Smooth muscle cell (in vitro differentiated cells): ENCODE measurements around the gene MORN5. TPM values are rescaled to one million over a fixed set of nuclear protein-coding genes. Genes with fewer than 3 reads are reported as not detected.

ENCODE experiments used
- DNase-seq: peaks from one replicate; lab custom pipeline; 2025; ENCODE audit not compliant: unreplicated experiment; lab: John Stamatoyannopoulos, UW
- H2AFZ ChIP-seq: fragments of 200-600 bp; sonication (generic); 2 replicates; pipeline ENCODE4 v1.6.0; 2016; ENCODE audit warnings: antibody characterized with exemption, low read depth, mild to moderate bottlenecking
- H3F3A ChIP-seq: fragments of 200-600 bp; sonication (generic); 2 replicates; pipeline ENCODE4 v1.6.0; 2017; ENCODE audit warnings: antibody characterized with exemption, low read depth
- H3K27ac ChIP-seq: fragments of 200-600 bp; sonication (generic); 2 replicates; pipeline ENCODE4 v1.5.1; 2016; ENCODE audit warnings: low read depth, mild to moderate bottlenecking
- H3K27me3 ChIP-seq: fragments of 200-600 bp; sonication (generic); 2 replicates; pipeline ENCODE4 v1.6.1; 2016; ENCODE audit warnings: low read depth, mild to moderate bottlenecking
- H3K36me3 ChIP-seq: fragments of 200-600 bp; sonication (generic); 2 replicates; pipeline ENCODE4 v1.5.1; 2016; ENCODE audit warnings: low read depth
- H3K4me1 ChIP-seq: fragments of 200-600 bp; sonication (generic); 2 replicates; pipeline ENCODE4 v1.5.1; 2016; ENCODE audit warnings: low read depth
- H3K4me2 ChIP-seq: fragments of 200-600 bp; sonication (generic); 2 replicates; pipeline ENCODE4 v1.6.0; 2016; ENCODE audit warnings: mild to moderate bottlenecking
- H3K4me3 ChIP-seq: fragments of 200-600 bp; sonication (generic); 2 replicates; pipeline ENCODE4 v1.5.1; 2016; ENCODE audit warnings: mild to moderate bottlenecking
- H3K79me2 ChIP-seq: fragments of 200-600 bp; sonication (generic); 2 replicates; pipeline ENCODE4 v1.6.0; 2016; ENCODE audit warnings: low read depth, mild to moderate bottlenecking
- H3K9ac ChIP-seq: fragments of 200-600 bp; sonication (generic); 2 replicates; pipeline ENCODE4 v1.6.0; 2016; ENCODE audit warnings: low read depth
- H3K9me3 ChIP-seq: fragments of 200-600 bp; sonication (generic); replicated peaks from 2 replicates; pipeline ENCODE4 v1.5.1; 2016; ENCODE audit warnings: low read depth
- H4K20me1 ChIP-seq: fragments of 200-600 bp; sonication (generic); 2 replicates; pipeline ENCODE4 v1.6.0; 2016; ENCODE audit warnings: low read depth
- CTCF ChIP-seq: fragments of 200-600 bp; sonication (generic); IDR thresholded peaks from 2 replicates; pipeline ENCODE4 v1.5.1; 2017; ENCODE audit warnings: borderline replicate concordance, mild to moderate bottlenecking, antibody characterized with exemption; ENCODE audit not compliant: insufficient read depth, poor library complexity, severe bottlenecking
- WGBS: methylation state at CpG from one replicate; pipeline ENCODE4 v1.1.7; 2016; ENCODE audit warnings: low lambda C conversion rate; 5-methylcytosine and 5-hydroxymethylcytosine counted together
- polyA plus RNA-seq: library from polyadenylated mRNA; unstranded; fragments of >200 nt; fragmentation: Nextera tagmentation; extraction: Ambion mirVana; gene quantifications from 2 replicates; pipeline ENCODE4 v1.2.1, GENCODE V29; 2016
- total RNA-seq: library from RNA; depleted of rRNA; stranded (reverse); fragments of >200 nt; gene quantifications from 2 replicates; pipeline ENCODE4 v1.2.3, GENCODE V29; 2014

Gene MORN5
- total and polyA plus RNA-seq, 2 experiments from 2014 or later, result not detected

- Histone ChIP-seq H3K79me2 (no peaks in the 10 kb centered on the region), H3K27me3 (peaks cover 12% of the 10 kb centered on the region), H2AFZ (no peak overlapping the region), H3F3A (no peaks in the 10 kb centered on the region), H3K36me3 (no peaks in the 10 kb centered on the region), H3K9ac (no peak overlapping the region), H3K4me3 (no peak overlapping the region), H4K20me1 (no peaks in the 10 kb centered on the region), H3K9me3 (no peaks in the 10 kb centered on the region), H3K27ac (no peak overlapping the region), H3K4me1 (no peaks in the 10 kb centered on the region), H3K4me2 (no peak overlapping the region)
- 74% methylated on average over 3 of the region's 3 CpGs for WGBS
- no peak for TF ChIP-seq CTCF
- no peak for DNase-seq
Measured at GRCh38 chr9:122168356-122168755, 8.6 kb downstream of the MORN5 start.

- no peaks in the 10 kb centered on the region for H3K9me3 ChIP-seq
- no peaks in the 10 kb centered on the region for H3K36me3 ChIP-seq
- H3K4me3 ChIP-seq, result no peak overlapping the region
- no peaks in the 10 kb centered on the region for H3K4me1 ChIP-seq
- H3K79me2 ChIP-seq, result no peaks in the 10 kb centered on the region
- TF ChIP-seq CTCF, result no peak
- no peak overlapping the region for H2AFZ ChIP-seq
- no peaks in the 10 kb centered on the region for H3F3A ChIP-seq
- no peak overlapping the region for H3K9ac ChIP-seq
- H3K27ac ChIP-seq, result no peak overlapping the region
- H4K20me1 ChIP-seq, result no peaks in the 10 kb centered on the region
- H3K27me3 ChIP-seq, result peaks cover 17% of the 10 kb centered on the region
- 89% methylated on average over 7 of the region's 7 CpGs for WGBS
- no peak overlapping the region for H3K4me2 ChIP-seq
- DNase-seq, result no peak
Measured at GRCh38 chr9:122172131-122172530, 12.4 kb downstream of the MORN5 start.

- 74% methylated on average over 3 of the region's 3 CpGs for WGBS
- no peak overlapping the region for H3K4me3 ChIP-seq
- no peak overlapping the region for H2AFZ ChIP-seq
- no peaks in the 10 kb centered on the region for H3F3A ChIP-seq
- no peaks in the 10 kb centered on the region for H3K4me1 ChIP-seq
- H4K20me1 ChIP-seq, result no peaks in the 10 kb centered on the region
- peaks cover 21% of the 10 kb centered on the region for H3K27me3 ChIP-seq
- no peak overlapping the region for H3K9ac ChIP-seq
- H3K36me3 ChIP-seq, result no peaks in the 10 kb centered on the region
- no peaks in the 10 kb centered on the region for H3K9me3 ChIP-seq
- no peak for DNase-seq
- TF ChIP-seq CTCF, result no peak
- H3K79me2 ChIP-seq, result no peaks in the 10 kb centered on the region
- H3K4me2 ChIP-seq, result no peak overlapping the region
- H3K27ac ChIP-seq, result no peak overlapping the region
Measured at GRCh38 chr9:122173670-122174069, 14.0 kb downstream of the MORN5 start.

- WGBS, result 87% methylated on average over 2 of the region's 2 CpGs
- no peaks in the 10 kb centered on the region for H3K79me2 ChIP-seq
- no peaks in the 10 kb centered on the region for H3K9me3 ChIP-seq
- H3K9ac ChIP-seq, result no peak overlapping the region
- DNase-seq, result no peak
- H3K4me3 ChIP-seq, result no peak overlapping the region
- H3K4me2 ChIP-seq, result no peak overlapping the region
- no peaks in the 10 kb centered on the region for H3F3A ChIP-seq
- H3K36me3 ChIP-seq, result no peaks in the 10 kb centered on the region
- peaks cover 14% of the 10 kb centered on the region for H3K27me3 ChIP-seq
- no peak for TF ChIP-seq CTCF
- H3K4me1 ChIP-seq, result no peaks in the 10 kb centered on the region
- no peak overlapping the region for H3K27ac ChIP-seq
- no peak overlapping the region for H2AFZ ChIP-seq
- H4K20me1 ChIP-seq, result no peaks in the 10 kb centered on the region
Measured at GRCh38 chr9:122176916-122177315, 17.2 kb downstream of the MORN5 start.
